ENCODE measurements around the gene ARL2BP.

DNA sequence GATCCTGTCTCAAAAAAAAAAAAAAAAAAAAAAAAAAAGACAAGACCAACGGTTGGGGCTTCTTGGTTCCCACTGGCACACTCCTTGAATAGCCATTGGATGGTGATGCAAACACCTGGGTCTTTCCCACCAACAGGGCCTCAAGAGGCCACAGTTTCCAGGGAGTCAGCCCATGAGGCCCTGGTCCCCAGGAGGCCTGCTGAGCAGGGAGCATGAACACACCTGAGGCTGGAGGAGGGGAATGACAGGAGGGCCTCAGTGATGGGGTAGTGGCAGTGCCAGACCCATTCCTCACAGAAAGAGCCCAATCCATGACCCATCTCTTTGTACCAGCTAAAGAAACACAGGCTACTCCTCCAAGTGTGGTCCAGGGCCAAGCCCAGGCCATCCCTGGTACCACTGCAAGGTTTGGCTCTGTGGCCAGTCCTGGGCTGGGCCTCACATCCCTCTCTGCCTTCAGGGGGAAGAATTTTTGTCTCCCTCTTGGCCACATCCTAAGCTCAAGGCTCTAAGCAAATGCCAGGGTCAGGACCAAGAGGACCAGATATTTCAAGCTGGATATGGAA lies 13.9 kb downstream of the ARL2BP start:
- no peak for TF ChIP-seq POLR2A (IDR thresholded peaks at IDR 0.05)
- TF ChIP-seq, protein P1, sequence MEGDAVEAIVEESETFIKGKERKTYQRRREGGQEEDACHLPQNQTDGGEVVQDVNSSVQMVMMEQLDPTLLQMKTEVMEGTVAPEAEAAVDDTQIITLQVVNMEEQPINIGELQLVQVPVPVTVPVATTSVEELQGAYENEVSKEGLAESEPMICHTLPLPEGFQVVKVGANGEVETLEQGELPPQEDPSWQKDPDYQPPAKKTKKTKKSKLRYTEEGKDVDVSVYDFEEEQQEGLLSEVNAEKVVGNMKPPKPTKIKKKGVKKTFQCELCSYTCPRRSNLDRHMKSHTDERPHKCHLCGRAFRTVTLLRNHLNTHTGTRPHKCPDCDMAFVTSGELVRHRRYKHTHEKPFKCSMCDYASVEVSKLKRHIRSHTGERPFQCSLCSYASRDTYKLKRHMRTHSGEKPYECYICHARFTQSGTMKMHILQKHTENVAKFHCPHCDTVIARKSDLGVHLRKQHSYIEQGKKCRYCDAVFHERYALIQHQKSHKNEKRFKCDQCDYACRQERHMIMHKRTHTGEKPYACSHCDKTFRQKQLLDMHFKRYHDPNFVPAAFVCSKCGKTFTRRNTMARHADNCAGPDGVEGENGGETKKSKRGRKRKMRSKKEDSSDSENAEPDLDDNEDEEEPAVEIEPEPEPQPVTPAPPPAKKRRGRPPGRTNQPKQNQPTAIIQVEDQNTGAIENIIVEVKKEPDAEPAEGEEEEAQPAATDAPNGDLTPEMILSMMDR (IDR thresholded peaks at IDR 0.05): no peak

Measured in esophagus squamous epithelium (tissue), 4 donors.